Measurements from ENCODE around the gene CFAP46. TPM values are rescaled to one million over a fixed set of nuclear protein-coding genes. Genes with fewer than 3 reads are reported as not detected.
"Not testable (repeated sequence)": the region's sequence is repeated elsewhere in the genome, so short reads cannot be mapped to it uniquely, and the experiment has no call there.

The CFAP46 gene
- total and polyA plus RNA-seq, 9 donors = 0.22 to 1.1 (median 0.61) TPM

GRCh38 chr10:132956259-132956658 lies 13.9 kb upstream of the CFAP46 start:
- not testable (repeated sequence) for H3K27ac ChIP-seq (ENCODE audit: low read length); H3K4me3 ChIP-seq (ENCODE audit: low read length); H3K4me1 ChIP-seq (ENCODE audit: control insufficient read depth, insufficient read depth, low read length); H3K9me3 ChIP-seq (replicated peaks; ENCODE audit: control insufficient read depth, low read depth, low read length); H3K36me3 ChIP-seq (ENCODE audit: control insufficient read depth, insufficient read depth, low read length); DNase-seq
- peaks cover 18% of the 10 kb centered on the region for H3K27me3 ChIP-seq (ENCODE audit: control insufficient read depth, insufficient read depth, low read length)
- 100% methylated on average over 2 of the region's 4 CpGs for WGBS (ENCODE audit: insufficient coverage)

GRCh38 chr10:132955479-132955878 lies 13.1 kb upstream of the CFAP46 start:
- Histone ChIP-seq H3K9me3 (replicated peaks; ENCODE audit: control insufficient read depth, low read depth, low read length) (no peaks in the 10 kb centered on the region), H3K27me3 (ENCODE audit: control insufficient read depth, insufficient read depth, low read length) (peaks cover 24% of the 10 kb centered on the region), H3K36me3 (ENCODE audit: control insufficient read depth, insufficient read depth, low read length) (no peaks in the 10 kb centered on the region), H3K4me1 (ENCODE audit: control insufficient read depth, insufficient read depth, low read length) (peaks cover 7% of the 10 kb centered on the region), H3K27ac (ENCODE audit: low read length) (no peak overlapping the region), H3K4me3 (ENCODE audit: low read length) (no peak overlapping the region)
- 81% methylated on average over 7 of the region's 11 CpGs for WGBS (ENCODE audit: insufficient coverage)
- no peak for DNase-seq

DNA sequence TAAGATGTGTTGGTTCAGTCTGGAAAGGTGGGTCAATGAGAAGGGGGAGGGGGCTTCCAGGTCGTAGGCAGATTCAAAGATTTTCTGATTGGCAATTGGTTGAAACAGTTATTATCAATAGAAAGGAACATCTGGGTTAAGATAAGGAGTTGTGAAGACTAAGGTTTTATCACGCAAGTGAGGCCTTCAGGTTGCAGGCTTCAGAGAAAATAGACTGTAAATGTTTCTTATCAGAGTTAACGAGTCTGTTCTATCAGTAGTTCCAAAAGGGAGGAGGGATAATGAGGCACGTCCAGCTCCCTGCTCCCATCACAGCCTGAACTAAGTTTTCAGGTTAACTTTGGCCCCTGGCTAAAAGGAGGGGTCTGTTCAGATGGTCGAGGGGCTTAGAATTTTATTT lies 11.1 kb upstream of the CFAP46 start:
- 35% methylated on average over 3 of the region's 5 CpGs for WGBS (ENCODE audit: insufficient coverage)

GRCh38 chr10:132951926-132952325 lies 9.6 kb upstream of the CFAP46 start:
- H3K27me3 ChIP-seq (ENCODE audit: control insufficient read depth, insufficient read depth, low read length) = peaks cover 25% of the 10 kb centered on the region
- H3K4me1 ChIP-seq (ENCODE audit: control insufficient read depth, insufficient read depth, low read length) = no peaks in the 10 kb centered on the region
- H3K27ac ChIP-seq (ENCODE audit: low read length) = no peak overlapping the region
- H3K36me3 ChIP-seq (ENCODE audit: control insufficient read depth, insufficient read depth, low read length) = no peaks in the 10 kb centered on the region
- DNase-seq = no peak
- no peaks in the 10 kb centered on the region for H3K9me3 ChIP-seq (replicated peaks; ENCODE audit: control insufficient read depth, low read depth, low read length)
- no peak overlapping the region for H3K4me3 ChIP-seq (ENCODE audit: low read length)
- 79% methylated on average over 8 of the region's 12 CpGs for WGBS (ENCODE audit: insufficient coverage)

More for the DNA sequence above, 11.1 kb upstream of the CFAP46 start:
- no peaks in the 10 kb centered on the region for H3K9me3 ChIP-seq (replicated peaks; ENCODE audit: control insufficient read depth, low read depth, low read length)
- peaks cover 25% of the 10 kb centered on the region for H3K27me3 ChIP-seq (ENCODE audit: control insufficient read depth, insufficient read depth, low read length)
- no peaks in the 10 kb centered on the region for H3K36me3 ChIP-seq (ENCODE audit: control insufficient read depth, insufficient read depth, low read length)
- H3K4me3 ChIP-seq (ENCODE audit: low read length) = no peak overlapping the region
- no peak for DNase-seq
- H3K27ac ChIP-seq (ENCODE audit: low read length) = no peak overlapping the region
- H3K4me1 ChIP-seq (ENCODE audit: control insufficient read depth, insufficient read depth, low read length) = no peaks in the 10 kb centered on the region

GRCh38 chr10:132948351-132948750 lies 6.0 kb upstream of the CFAP46 start:
- H3K9me3 ChIP-seq (replicated peaks; ENCODE audit: control insufficient read depth, low read depth, low read length) = no peaks in the 10 kb centered on the region
- no peaks in the 10 kb centered on the region for H3K4me1 ChIP-seq (ENCODE audit: control insufficient read depth, insufficient read depth, low read length)
- H3K27ac ChIP-seq (ENCODE audit: low read length) = no peak overlapping the region
- H3K36me3 ChIP-seq (ENCODE audit: control insufficient read depth, insufficient read depth, low read length) = no peaks in the 10 kb centered on the region
- no peak for DNase-seq
- WGBS (ENCODE audit: insufficient coverage) = 83% methylated on average over 10 of the region's 10 CpGs
- H3K4me3 ChIP-seq (ENCODE audit: low read length) = no peak overlapping the region
- H3K27me3 ChIP-seq (ENCODE audit: control insufficient read depth, insufficient read depth, low read length) = peaks cover 36% of the 10 kb centered on the region

GRCh38 chr10:132947843-132948242 lies 5.5 kb upstream of the CFAP46 start:
- Histone ChIP-seq H3K27ac (ENCODE audit: low read length) (no peak overlapping the region), H3K27me3 (ENCODE audit: control insufficient read depth, insufficient read depth, low read length) (peaks cover 36% of the 10 kb centered on the region), H3K4me3 (ENCODE audit: low read length) (no peak overlapping the region), H3K36me3 (ENCODE audit: control insufficient read depth, insufficient read depth, low read length) (no peaks in the 10 kb centered on the region), H3K4me1 (ENCODE audit: control insufficient read depth, insufficient read depth, low read length) (peaks cover 3% of the 10 kb centered on the region), H3K9me3 (replicated peaks; ENCODE audit: control insufficient read depth, low read depth, low read length) (no peaks in the 10 kb centered on the region)
- 89% methylated on average over 6 of the region's 6 CpGs for WGBS (ENCODE audit: insufficient coverage)
- DNase-seq = no peak

- Histone ChIP-seq H3K27me3 (ENCODE audit: control insufficient read depth, insufficient read depth, low read length) (peaks cover 38% of the 10 kb centered on the region), H3K4me1 (ENCODE audit: control insufficient read depth, insufficient read depth, low read length) (peaks cover 7% of the 10 kb centered on the region), H3K4me3 (ENCODE audit: low read length) (no peak overlapping the region), H3K27ac (ENCODE audit: low read length) (no peak overlapping the region), H3K9me3 (replicated peaks; ENCODE audit: control insufficient read depth, low read depth, low read length) (no peaks in the 10 kb centered on the region), H3K36me3 (ENCODE audit: control insufficient read depth, insufficient read depth, low read length) (no peaks in the 10 kb centered on the region)
- DNase-seq = no peak
- no CpG with 5 or more reads among the region's 5 CpGs for WGBS (ENCODE audit: insufficient coverage)
Measured at GRCh38 chr10:132946806-132947546, 4.6 kb upstream of the CFAP46 start.

- H3K9me3 ChIP-seq (replicated peaks; ENCODE audit: control insufficient read depth, low read depth, low read length) = no peaks in the 10 kb centered on the region
- H3K27ac ChIP-seq (ENCODE audit: low read length) = no peak overlapping the region
- no peak overlapping the region for H3K4me3 ChIP-seq (ENCODE audit: low read length)
- no peak for DNase-seq
- WGBS (ENCODE audit: insufficient coverage) = 90% methylated on average over 8 of the region's 9 CpGs
- H3K36me3 ChIP-seq (ENCODE audit: control insufficient read depth, insufficient read depth, low read length) = no peaks in the 10 kb centered on the region
- peaks cover 9% of the 10 kb centered on the region for H3K4me1 ChIP-seq (ENCODE audit: control insufficient read depth, insufficient read depth, low read length)
- peaks cover 42% of the 10 kb centered on the region for H3K27me3 ChIP-seq (ENCODE audit: control insufficient read depth, insufficient read depth, low read length)
Measured at GRCh38 chr10:132946311-132946710, 3.9 kb upstream of the CFAP46 start.

DNA sequence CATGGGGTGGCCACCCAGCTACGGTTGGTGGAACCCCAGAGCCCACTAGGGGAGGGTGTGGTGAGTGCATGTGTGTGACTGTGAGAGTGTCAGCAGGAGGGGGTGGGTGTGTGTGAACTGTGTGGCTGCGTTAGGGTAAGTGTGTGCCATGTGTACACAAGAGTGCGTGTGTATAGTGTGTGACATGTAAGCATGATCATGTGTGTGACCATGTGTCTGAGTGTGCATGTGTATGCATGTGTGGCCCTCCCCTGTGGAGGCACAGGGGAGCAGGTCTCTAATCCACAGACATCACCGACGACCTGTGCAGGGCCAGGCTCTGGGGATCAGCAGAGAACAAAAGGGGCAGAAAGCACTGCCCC lies 3.5 kb upstream of the CFAP46 start:
- DNase-seq = no peak
- Histone ChIP-seq H3K9me3 (replicated peaks; ENCODE audit: control insufficient read depth, low read depth, low read length) (no peaks in the 10 kb centered on the region), H3K36me3 (ENCODE audit: control insufficient read depth, insufficient read depth, low read length) (no peaks in the 10 kb centered on the region), H3K4me1 (ENCODE audit: control insufficient read depth, insufficient read depth, low read length) (peaks cover 9% of the 10 kb centered on the region), H3K4me3 (ENCODE audit: low read length) (no peak overlapping the region), H3K27me3 (ENCODE audit: control insufficient read depth, insufficient read depth, low read length) (peaks cover 43% of the 10 kb centered on the region), H3K27ac (ENCODE audit: low read length) (no peak overlapping the region)
- WGBS (ENCODE audit: insufficient coverage) = 74% methylated on average over 5 of the region's 5 CpGs

DNA sequence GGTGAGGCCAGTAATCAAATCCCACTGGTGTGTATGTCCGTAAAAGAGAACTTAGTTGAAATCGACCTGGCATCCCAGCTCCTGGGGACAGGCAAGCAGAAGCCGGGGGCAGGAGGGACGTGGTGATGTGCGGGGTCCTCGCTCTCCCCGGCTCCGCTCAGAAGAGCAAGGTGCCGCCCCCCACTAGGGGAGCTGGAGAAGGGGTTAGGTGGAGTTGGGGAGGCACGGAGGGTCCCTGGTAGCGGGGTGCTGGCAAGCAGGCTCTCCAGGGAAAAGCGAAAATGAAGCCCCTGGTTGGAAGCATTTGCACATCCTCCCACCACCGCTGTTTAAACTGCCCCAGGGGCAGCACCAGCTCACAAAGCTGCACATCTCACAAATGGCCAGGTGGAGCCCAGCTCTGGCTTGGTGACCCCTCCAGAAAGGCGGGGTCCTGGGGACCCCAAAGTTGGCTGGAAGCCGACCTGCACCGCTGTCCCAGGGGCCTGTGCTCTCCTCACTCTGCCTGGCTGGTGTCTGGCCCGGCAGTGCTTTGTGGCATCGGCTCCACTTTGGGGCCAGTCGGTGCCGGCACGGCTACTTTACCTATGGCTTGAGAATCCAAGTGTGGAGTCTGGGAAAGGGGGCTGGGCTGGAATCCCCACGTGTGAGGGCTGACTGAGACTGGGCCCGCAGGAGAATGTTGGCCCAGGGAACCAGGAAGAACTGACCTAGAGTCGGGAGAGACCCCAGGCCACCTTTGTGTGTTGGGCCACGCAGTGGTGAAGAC lies 2.9 kb upstream of the CFAP46 start:
- Histone ChIP-seq H3K27ac (ENCODE audit: low read length) (no peak overlapping the region), H3K4me1 (ENCODE audit: control insufficient read depth, insufficient read depth, low read length) (peaks cover 9% of the 10 kb centered on the region), H3K36me3 (ENCODE audit: control insufficient read depth, insufficient read depth, low read length) (no peaks in the 10 kb centered on the region), H3K27me3 (ENCODE audit: control insufficient read depth, insufficient read depth, low read length) (peaks cover 44% of the 10 kb centered on the region), H3K4me3 (ENCODE audit: low read length) (no peak overlapping the region), H3K9me3 (replicated peaks; ENCODE audit: control insufficient read depth, low read depth, low read length) (no peaks in the 10 kb centered on the region)
- no peak for DNase-seq
- WGBS (ENCODE audit: insufficient coverage) = 79% methylated on average over 19 of the region's 25 CpGs

Measured in muscle of leg (tissue), 11 donors.